GM21447 (cell line): Measurements from ENCODE around the gene RTL10.

Source experiments
- ATAC-seq: cut with Tn5 transposase; IDR thresholded peaks from one replicate; pipeline ENCODE4 v1.9.1; 2021; ENCODE audit not compliant: unreplicated experiment

Gene RTL10

DNA sequence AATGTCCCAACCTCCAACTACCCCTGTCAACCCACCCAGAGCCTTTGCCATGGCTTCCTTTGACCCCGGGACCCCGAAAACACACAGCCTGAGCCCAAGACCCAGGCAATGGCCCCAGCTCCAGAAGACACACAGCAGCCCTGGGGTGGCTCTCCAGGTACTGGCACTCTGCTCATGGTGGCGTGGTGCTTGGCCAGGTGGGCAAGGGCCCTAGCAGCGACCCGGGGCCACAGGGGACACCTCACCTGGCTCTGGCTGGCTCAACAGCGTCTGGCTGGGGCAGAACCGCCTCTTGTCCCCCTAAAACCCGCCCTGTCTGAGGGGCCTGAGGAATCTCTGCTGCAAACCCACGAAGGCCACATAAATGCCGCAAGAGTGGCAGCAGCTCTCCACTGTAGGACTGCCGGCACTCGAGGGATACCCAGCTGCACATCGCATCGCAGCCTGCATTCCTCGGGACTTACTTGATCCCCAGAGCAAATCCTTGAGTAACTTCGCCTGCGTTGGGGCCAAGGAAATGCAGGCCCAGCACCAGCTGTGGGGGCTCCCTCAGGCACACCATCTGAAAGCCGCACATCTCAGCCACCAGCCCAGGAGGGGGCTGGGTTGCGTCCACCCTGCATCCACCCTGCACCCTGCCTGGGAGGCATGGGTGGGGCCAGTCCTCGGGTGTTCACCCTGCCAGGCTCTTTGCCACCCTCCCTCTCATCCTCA, 23.1 kb upstream of the RTL10 start:
- no peak for ATAC-seq

DNA sequence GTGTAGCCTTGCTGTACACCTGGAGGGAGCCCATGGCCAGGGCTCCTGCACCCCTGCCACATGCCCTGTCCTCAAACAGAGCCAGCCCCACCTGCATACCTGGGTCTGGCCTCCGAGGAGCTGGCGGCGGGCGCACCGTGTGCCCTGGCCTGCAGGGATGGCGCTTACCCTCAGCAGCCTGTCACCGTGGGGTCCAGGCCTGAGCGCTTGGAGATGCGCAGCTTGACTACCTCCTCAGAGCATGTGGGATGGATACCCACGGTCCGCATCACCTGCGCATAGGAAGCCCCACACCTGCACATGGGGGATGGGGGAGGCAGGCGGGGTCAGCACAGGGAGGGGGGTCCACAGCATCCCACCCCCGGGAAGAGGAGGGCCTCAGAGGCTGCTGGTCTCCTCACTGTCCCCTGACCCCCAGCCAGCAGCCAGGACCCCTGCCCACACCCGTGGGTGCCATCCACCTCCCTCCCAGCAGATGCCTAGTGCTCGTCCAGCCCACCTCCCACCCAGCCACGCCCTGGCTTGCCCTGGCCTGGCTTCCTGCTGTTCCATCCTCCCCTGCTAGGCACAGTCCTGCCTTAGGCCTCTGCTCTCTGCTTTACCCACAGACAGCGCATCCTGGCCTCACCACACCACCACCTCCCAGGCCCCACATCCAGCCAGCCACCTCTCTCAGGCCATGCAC, 22.4 kb upstream of the RTL10 start:
- ATAC-seq = no peak

DNA sequence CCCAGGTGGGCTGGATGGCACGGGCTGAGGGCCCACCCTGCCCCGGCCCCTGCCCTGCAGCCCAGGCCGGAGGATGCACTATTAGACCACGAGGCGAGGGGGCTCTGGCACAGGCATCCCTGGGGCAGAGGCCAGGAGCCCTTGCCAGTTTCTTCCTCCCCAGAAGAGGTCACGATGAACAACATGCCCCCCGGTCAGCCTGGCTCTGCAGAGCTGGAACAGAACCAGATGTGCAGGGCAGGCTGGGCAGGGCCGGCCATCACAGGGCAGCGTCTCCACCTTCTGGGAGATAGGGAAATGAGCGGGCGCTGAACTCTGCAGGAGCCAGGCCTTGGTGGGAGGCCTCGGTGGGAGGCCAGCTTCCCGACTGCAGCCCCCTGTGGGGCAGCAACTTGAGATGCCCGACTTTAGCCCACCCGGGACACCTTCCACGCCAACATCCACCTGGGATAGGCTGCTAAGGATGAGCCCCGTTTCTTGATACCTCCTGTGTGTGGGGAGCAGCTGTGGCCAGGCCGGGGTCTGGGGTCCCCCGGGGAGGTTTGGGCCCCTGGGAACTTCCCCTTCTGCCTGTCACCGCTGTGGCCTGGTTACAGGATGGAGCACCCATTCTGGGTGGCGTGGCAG, 21.8 kb upstream of the RTL10 start:
- no peak for ATAC-seq

DNA sequence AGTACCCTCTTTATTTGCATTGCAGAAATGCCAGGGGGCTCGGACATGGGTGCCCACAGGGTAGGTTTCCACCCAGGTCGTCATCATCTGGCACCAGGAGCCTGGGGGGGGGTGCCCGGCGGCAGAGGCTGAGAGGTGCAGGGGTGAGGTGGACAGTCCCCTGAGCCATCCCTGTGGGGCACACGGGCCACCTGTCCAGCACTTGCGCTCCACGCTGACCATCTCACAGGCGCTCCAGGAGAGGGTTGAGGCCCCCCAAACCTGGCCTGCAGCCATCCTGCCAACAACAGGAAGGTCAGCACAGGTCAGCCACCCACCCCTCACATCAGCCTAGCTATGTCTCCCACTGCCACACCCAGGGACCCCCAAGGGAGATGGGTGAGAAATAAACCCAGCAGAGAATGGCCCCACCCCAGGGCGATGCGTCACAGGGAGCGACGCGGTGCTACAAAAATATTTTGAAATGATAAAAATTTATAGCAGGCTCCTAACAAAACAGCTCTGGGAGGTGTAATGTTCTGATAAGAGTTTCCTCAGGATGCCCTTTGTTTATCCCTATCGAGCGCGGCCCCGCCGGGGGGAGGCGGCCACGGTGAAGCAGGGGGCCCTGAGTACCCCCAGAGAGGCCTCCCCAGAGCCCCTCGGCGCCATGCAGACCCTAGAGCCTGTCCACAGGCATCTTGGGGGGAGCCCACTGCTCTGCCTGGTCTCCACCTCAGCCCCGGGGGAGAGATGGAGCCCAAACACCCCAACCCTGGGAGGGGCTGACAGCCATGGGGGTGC, 21.0 kb upstream of the RTL10 start:
- no peak for ATAC-seq

DNA sequence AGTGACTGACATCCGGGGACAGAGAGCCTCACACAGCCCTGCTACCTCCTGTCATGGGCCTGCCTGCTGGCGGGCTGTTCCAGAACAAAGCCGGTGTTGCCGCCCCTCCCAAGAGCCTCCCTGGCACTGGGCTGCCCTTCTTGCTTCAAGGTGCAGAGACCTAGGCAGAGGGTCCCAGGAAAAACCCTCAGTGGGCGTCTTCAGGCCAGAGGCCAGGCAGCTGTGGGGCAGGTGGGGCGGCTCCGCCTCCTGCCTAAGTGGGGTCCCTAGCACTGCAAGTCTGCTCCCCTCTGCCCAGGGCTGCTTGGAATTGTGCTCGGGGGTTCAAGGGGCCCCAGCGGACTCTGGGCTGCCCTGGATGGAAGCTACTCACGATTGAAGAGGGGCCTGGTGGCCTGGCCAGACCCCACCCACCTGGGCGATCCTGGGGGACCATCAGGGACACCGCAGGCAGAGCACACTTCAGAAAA, 20.4 kb upstream of the RTL10 start:
- no peak for ATAC-seq

DNA sequence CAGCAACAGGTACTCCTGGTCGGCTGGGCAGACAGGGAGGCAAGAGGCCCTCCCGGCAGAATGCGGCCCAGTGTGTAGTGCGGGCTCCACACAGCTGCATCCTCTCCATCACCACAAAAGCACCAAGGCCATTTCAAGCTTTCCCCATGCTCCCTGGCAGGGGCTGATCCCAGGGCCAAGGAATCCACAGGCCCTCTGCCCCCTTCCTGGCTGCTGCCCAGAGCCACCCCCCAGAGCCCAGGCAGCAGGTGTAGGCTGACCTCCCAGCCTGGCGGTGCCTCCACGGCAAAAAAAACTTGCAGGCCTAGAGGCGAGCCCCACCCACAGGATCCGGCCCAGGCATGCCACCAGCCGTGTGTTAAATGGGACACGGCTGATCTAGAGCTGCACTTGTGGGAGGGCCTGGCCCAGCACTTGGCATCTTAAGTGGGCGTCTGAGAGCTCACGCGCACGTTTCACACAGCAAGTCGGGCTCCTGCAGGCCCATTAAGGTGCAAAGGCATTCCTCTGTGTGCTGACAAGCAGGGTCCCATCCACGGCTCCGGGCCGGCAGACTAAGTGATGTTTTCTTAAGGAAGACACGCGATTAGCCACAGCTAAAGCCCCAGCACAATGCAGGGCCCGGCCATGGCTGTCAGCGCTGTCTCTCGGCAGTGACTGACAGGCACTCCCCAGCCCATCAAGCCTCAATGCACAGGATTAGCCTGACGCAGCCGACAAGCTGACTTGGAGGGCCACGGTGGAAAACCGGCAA, 19.8 kb upstream of the RTL10 start:
- no peak for ATAC-seq

DNA sequence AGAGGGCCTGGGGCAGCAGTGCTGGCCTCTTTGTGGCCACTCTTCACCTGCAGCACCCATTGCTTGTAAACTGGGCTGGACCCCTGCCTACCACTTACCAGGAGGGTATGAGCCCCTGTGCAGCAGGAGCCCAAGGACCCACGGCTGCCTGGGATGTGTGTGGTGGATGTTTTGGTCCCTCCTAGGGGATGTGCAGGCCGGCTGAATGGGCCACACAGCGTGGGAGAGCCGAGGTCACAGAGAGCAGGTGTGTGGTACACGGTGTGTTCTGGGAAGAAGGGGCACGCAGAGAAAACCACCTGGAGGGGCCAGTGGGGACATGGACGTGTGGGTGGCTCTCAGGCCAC, 19.3 kb upstream of the RTL10 start:
- ATAC-seq = no peak

DNA sequence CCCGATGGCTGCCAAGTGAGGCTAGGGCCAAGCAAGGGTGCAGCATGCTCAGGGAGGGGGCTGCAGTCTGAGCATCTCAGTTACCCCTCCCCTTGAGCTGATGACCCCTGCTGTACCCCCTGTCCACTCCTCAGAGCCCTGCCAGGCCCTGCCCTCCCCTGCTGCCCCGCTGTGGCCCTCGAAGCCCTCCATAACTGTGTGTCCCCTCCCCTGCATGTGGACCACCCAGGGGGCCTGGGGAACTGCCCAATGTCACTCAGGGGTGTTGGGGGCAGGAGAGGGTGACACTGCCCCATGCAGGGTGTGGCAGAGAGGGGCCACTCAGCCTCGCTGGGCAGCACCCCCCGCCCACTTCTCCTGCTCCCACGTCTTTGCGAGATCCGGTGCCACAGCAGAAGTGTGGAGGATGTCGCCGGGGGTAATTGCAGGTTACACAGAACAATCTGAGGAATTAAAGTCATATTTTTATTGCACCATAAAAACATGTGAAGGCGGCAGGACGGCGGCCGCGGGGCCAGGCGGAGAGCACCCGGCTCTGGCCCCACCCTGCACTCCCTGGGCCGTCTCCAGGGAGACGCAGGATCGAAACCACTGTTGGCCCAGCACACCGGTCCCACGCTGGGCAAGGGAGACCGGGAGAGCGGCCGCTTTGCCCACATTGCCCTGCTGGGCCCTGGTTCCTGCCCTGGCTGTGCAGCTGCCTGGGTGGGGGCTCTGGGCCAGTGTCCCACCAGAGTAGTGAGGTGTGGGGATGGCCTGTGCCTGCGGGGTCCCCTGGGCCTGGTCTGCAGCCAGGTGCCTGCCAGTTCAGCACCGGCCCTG, 18.7 kb upstream of the RTL10 start:
- ATAC-seq = no peak

DNA sequence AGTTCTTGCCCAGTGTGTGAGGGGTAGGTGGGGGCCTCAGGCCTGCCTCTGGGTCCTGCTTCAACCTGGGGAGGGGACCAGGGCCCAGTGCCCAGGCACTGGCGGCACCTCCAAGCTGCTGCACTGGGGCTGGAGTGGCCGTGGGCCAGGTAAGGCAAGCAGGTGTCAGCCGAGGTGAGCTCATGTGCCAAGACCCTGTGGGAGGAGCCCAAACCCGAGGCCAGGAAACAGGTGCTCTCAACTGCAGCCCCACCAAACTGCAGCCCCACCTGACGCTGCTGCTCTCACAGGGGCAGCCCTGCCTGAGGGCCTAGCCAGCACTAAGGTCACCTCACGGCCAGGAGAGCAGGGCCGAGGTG, 18.1 kb upstream of the RTL10 start:
- ATAC-seq = no peak

DNA sequence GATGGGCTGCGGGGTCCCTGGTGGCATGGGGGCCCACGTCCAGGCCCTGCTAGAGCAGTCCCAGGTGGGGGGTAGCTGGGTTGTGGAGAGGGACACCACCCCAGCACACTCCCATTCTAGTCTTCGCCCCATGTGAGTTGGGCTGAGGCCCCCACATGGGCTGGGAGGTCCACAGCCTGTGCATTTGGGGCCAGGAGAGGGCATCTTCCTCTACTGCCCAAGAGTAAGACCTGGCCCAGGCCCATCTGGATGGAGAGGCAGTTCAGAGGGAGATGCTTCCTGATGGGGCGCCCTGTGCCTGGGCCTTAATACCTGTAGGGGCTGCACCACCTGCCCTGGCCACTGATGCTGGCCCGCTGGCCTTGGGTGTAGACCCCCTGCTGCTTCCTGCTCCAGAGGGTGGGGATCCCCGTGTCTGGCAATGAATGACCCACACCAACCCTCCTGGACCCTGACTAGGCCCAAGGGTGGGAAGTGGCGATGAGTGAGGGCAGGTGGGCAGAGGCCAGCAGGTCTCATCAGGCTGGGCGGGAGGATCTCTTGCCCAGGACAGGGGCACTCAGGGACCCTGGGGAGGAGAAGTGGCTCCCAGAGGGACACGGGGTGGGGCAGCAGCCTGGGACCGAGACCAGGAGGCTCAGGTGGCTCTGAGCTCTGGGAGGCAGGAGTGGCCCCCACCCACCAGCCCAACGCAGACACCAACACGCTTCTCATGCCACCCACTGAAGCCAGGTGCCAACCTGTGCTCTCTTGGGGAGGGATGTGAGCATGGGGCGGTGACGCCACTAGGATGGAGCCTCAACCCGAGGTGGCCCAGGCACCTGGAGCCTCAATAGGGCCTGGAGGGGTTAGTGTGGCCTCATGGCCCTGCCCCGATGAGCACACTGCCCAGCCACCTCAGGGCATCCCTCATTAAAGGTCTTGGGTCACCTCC, 17.4 kb upstream of the RTL10 start:
- ATAC-seq = no peak

DNA sequence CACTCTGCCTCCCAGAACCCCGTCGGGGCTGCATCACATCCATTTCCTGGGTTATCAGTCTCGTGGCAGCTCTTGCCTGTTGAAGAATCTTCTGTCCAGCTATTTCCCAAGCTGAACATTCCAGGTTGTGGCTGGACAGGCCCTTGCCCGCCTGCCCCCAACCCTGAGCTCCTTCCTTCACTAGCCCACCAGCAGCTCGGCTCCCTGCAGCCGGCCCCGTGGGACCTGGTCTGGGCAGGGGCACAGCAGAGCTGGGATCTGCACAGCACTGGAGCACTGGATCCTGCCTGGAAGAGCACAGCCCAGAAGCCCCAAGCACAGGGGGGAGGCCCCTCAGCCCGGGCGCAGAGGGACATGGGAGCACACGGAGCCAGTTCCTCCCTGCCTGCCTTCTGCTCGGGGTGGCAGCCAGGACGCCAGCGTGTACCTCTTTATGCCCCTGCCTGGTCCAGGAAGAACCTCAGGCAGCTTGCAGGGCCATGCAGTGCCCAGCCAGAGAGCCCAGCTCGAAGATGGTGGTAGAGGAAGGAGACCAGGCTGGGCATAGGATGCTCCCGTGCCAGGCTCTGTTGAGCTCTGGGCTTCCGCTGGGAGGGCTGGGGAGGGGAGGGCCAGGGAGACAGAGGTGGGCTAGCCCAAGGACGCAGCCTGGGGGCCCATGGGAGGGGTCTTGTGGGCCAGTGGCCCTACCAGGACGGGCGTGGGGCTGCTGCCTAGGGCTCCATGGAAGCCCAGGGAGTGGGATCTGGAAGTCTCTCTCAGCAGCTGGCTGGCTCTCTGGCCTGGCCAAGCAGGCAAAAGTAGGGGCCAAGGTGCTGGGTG, 16.6 kb upstream of the RTL10 start:
- ATAC-seq = no peak

DNA sequence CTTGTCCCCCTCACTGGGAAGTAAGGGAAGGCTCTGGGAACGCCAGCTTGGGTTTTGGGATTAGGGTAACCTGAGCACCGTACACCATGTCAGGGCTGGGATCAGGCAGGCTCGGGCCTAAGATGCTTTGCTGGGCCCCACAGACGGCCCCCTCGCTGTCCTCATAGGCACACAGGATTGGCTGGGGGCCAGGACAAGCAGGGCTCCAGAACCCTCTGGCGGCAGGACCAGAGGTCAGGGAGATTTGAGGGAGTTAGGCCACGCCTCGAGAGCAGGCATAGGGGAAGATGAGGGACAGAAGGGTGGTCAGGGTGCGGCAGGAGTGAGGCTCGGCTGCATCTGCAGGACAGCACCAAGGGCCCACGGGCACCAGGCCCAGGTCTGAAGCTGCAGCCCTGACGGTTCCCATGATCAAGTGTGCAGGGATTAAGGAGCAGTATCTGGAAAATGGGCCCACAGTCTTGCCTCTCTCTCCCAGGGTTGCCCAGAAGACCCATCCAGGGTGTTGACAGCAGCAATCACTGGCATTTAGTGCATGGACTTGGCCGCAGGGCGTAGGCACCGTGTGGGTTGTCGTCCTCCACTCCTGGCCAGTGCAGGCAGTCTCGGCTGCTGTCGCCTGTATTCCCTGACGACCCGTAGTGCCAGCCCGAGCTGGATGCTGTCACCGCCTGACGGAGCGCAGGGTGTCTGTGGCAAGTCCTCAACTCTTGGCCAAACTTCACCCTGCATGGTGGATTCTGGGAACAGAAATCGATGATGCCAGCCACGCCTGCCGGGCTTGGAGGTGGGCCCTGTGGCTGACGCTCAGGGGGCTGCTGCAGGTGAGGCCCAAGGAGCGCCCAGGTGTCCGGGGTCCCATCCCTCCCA, 15.7 kb upstream of the RTL10 start:
- no peak for ATAC-seq

DNA sequence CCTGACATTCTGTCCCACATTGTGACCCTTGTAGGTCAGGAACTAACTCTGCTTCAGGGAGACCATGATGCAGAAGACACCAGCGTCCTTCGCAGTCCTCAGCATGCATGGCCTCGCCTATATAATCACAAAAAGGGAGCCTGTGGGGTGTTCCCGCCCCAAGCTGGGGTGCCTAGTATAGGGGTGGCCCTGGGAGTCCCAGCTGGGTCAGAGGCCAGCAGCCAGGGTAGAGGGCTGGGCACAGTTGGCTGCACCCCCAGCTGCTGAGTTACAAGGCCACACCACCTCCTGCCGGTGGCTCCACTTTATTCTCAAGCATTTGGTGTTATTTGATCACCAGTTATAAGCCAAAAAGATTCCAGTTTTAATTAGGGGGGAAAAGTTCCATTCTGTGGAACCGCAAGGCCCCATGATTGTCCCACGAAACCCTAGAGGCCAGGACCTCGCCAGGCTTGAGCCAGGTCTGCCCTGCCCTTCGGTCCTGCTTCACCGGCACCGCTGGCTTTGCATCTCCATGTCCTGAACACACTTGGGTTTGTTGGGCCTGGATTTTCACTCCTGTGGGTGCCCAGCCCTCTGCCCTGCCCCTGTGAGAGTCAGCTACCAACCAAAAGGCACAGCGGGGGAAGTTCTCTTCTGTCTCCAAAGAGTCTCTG, 15.0 kb upstream of the RTL10 start:
- no peak for ATAC-seq

DNA sequence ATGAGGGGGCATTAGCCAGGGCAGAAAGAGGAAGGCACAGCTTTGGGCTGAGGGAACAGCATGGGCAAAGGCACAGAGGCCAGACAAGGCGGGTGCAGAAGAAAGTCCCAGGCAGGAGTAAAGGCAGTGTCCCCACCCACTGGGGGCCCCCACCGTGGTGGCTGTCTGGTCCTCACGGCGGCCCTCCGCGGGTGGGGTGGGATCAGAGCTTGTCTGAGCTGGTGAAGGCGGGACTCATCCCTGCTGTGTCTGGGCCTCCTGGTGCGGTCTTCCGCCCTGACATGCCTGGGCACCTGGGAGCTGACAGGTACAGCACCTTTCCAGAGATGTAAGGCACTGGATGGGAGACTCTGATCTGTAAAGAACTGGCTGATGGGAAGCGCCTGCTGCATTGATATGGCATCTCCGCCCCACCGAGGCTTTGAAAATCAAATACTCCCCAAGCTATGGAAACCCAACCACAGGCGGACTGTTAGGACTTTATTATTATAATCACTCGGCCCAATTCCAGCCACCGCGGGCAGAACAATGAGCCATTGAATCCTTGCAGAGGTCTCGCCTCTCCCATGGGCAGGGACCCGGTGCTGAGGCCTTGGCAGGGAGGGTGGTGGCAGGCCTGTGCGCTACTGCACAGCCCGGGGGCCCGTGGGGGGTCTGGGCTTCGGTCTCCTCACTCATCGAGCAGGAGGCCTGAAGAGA, 14.2 kb upstream of the RTL10 start:
- ATAC-seq = no peak

DNA sequence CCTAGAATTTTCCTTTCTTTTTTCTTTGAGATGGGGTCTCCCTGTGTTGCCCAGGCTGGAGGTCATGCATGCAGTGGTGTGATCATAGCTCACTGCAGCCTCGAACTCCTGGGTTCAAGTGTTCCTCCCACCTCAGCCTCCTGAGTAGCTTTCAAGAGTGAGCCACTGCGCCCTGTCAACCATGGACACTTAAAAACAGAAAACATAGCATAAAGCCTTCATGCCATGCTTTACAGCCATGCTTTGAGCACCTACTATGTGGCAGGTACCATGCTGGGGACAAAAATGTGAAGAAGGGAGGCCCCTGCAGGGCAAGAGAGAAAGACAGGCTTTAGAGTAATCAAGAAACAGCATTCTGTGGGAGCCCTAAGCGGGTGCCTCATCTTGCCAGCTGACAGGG, 13.7 kb upstream of the RTL10 start:
- ATAC-seq = no peak

DNA sequence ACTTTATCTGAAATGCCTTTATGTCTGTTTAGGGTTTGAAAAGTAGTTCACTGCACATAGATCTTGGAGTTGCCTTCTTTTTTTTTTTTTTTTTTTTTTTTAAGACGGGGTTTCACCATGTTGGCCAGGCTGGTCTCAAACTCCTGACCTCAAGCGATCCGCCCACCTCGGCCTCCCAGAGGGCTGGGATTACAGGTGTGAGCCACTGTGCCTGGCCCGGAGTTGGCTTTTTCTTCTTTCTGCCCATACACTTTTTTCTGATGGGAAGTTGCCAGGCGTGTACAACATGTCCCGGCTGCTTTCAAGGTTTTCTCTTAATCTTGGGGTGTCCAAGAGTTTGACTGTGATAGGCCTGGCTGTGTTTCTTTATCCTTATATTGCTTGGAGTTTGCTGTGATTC, 12.9 kb upstream of the RTL10 start:
- no peak for ATAC-seq
